BLaER1 (cell line): Measurements from ENCODE around the gene MYOZ1.

Experiments
- H3K27ac ChIP-seq: shearing (Covaris generic); formaldehyde crosslinking; 2 replicates; pipeline ENCODE4 v1.8.1; 2022
- H3K27me3 ChIP-seq: shearing (Covaris generic); formaldehyde crosslinking; 2 replicates; pipeline ENCODE4 v1.8.1; 2022
- H3K36me3 ChIP-seq: shearing (Covaris generic); formaldehyde crosslinking; 2 replicates; pipeline ENCODE4 v1.8.1; 2022
- H3K4me1 ChIP-seq: shearing (Covaris generic); formaldehyde crosslinking; 2 replicates; pipeline ENCODE4 v1.8.1; 2022
- H3K4me2 ChIP-seq: shearing (Covaris generic); formaldehyde crosslinking; 2 replicates; pipeline ENCODE4 v1.8.1; 2022
- H3K4me3 ChIP-seq: shearing (Covaris generic); formaldehyde crosslinking; 2 replicates; pipeline ENCODE4 v1.8.1; 2022
- H3K9ac ChIP-seq: shearing (Covaris generic); formaldehyde crosslinking; 2 replicates; pipeline ENCODE4 v1.8.1; 2022
- H3K9me3 ChIP-seq: shearing (Covaris generic); formaldehyde crosslinking; 2 replicates; pipeline ENCODE4 v1.8.1; 2022
- H4K20me1 ChIP-seq: shearing (Covaris generic); formaldehyde crosslinking; 2 replicates; pipeline ENCODE4 v1.8.1; 2022
- Cebpa-rat ChIP-seq: shearing (Covaris generic); IDR thresholded peaks from 2 replicates; pipeline ENCODE4 v1.8.1; 2022

Gene MYOZ1

DNA sequence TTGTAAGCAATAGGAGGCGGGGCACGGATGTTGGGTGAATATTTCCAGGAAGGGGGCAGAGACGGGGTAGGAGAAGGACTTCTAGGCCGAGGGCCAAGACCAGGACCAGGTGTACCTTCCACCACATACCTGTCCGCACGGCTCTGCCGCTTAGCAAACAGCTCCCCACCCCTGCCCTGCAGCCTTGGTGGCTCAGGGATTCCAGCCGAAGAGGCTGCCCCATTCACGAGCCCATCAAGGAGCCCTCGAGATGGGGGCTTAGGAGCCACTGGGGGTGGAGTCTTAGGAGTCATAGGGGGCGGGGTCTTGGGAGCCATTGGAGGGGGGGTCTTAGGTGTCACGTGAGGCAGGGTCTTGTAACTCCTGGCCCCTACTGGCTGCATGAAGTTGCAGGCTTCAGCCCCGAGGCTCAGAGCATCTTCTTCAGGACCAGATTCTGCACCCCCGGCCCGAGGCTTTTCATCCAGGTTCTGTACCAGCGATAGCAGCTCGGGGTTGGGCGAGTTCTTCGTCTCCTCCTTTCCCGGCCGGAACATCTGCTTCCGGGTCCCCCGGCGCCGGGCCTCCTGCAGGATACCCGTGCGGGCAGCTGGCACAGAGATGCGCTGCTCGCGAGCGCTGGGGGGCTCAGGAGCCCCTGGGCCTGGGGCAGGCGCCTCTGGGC, 6.1 kb upstream of the MYOZ1 start:
- Histone ChIP-seq H4K20me1 (no peaks in the 10 kb centered on the region), H3K4me3 (peak overlapping the region; percentile 70), H3K27me3 (no peaks in the 10 kb centered on the region; the same call in 1 of the 2 replicates), H3K9ac (peak overlapping the region; percentile 72), H3K27ac (peak overlapping the region; percentile 57), H3K4me1 (peaks cover 60% of the 10 kb centered on the region), H3K4me2 (peak overlapping the region; percentile 91), H3K9me3 (no peaks in the 10 kb centered on the region), H3K36me3 (no peaks in the 10 kb centered on the region)
- TF ChIP-seq Cebpa-rat, result no peak

DNA sequence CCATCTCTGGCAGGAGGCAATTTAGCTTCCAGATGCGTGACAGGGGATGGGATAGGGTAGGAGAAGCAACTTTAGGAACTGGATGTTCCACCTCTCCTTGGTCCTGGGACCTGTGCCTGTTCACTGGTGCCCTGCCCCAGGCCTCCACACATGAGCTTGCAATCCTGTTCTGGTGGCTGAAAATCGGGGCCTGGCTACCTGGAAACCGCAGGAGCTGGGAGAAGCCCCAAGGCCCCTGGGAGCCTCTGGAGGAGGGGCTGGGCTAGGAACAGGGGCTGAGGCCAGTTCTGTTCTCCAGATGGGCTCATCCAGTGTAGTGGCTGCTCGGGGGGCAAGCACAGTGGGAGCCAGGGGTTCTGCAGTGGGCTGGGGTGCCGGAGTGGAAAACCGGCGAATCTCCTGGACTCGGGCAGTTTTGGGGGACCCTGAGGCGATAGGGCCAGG, 5.3 kb upstream of the MYOZ1 start:
- Histone ChIP-seq H3K4me2 (peak overlapping the region; percentile 91), H3K9ac (no peak overlapping the region), H3K27ac (no peak overlapping the region), H3K4me3 (no peak overlapping the region), H3K4me1 (peaks cover 60% of the 10 kb centered on the region), H3K27me3 (no peaks in the 10 kb centered on the region; the same call in 1 of the 2 replicates), H3K36me3 (no peaks in the 10 kb centered on the region), H4K20me1 (no peaks in the 10 kb centered on the region), H3K9me3 (no peaks in the 10 kb centered on the region)
- TF ChIP-seq Cebpa-rat, result no peak

DNA sequence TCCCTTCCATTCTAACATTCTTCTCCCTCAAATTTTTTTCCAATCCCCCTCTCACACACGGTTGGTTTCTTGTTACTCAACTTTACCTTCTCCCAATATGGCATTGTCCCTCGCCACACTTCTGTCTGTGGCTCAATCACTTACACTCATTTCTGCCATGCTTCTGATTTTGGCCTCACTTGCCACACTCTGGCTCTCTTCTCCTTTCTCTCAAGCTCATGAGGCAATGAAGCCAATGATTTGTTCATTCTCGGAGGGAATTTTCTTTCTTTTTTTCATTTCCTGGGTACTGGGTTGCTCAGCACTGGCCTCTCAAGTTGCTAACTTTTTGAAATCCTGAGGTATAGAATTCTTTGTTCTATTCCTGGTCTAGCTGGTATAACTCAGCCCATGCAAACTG, 4.0 kb upstream of the MYOZ1 start:
- Histone ChIP-seq H3K4me2 (no peak overlapping the region), H4K20me1 (no peaks in the 10 kb centered on the region), H3K27me3 (no peaks in the 10 kb centered on the region; the same call in 1 of the 2 replicates), H3K4me1 (peaks cover 47% of the 10 kb centered on the region), H3K9ac (no peak overlapping the region), H3K36me3 (no peaks in the 10 kb centered on the region), H3K27ac (no peak overlapping the region), H3K4me3 (no peak overlapping the region), H3K9me3 (no peaks in the 10 kb centered on the region)
- no peak for TF ChIP-seq Cebpa-rat

DNA sequence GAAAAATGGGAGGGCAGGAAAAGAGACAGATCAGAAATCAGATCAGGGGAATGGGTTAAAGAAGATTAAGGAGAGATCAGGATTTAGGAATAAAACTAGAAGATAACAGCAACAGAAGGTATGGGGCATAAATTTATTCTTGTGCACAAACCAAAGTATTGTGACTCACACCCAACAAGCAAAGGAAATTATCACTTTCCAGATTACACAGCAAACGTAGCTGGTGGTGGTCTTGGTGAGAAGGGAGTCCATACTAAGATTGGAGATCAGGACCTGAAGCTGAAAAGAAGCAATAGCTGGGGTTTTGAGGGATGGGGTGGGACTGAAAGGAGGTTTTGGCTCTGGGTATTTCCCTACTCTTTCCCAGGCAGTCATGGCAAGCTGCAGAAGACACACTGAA, 3.5 kb upstream of the MYOZ1 start:
- H3K9ac ChIP-seq, result no peak overlapping the region
- no peak overlapping the region for H3K27ac ChIP-seq

DNA sequence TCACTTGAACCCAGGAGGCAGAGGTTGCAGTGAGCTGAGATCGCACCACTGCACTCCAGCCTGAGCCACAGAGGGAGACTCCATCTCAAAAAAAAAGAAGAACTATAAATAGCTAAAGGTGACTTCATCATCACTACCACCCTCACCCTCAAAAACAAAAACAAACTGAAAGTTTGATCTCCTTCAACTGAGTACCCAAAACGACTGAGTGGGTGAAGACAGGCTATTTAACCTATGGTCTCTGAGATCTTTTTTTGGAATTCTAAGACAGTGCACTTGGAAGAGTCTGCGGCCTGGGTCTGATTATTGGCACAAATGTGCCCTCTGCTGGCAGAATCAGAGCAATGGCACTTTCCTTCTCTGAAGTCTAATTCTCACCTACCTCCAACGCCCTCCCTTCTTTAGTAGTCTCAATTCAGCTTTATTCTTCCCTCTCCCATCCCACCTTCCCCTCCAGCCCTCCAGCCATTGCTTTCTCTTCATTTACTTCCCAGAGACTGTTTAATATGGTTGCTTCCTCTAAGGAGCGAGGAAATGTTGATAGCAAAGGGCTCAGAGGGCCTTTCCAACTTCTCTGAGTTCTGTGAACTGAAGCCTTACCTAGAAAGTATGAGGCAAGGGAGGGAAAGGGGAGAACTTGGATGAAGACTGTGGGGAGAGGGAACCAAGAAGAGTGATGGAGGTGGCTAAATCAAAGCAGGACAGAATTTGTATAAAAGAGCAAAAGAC, 2.9 kb upstream of the MYOZ1 start:
- no peaks in the 10 kb centered on the region for H4K20me1 ChIP-seq
- no peak overlapping the region for H3K9ac ChIP-seq
- TF ChIP-seq Cebpa-rat, result no peak
- no peak overlapping the region for H3K4me3 ChIP-seq
- H3K9me3 ChIP-seq, result no peaks in the 10 kb centered on the region
- H3K27me3 ChIP-seq, result no peaks in the 10 kb centered on the region; the same call in 1 of the 2 replicates
- no peak overlapping the region for H3K27ac ChIP-seq
- peaks cover 37% of the 10 kb centered on the region for H3K4me1 ChIP-seq
- peak overlapping the region; percentile 18 for H3K4me2 ChIP-seq
- no peaks in the 10 kb centered on the region for H3K36me3 ChIP-seq

More for the DNA sequence above, 3.5 kb upstream of the MYOZ1 start:
- Histone ChIP-seq H3K27me3 (no peaks in the 10 kb centered on the region; the same call in 1 of the 2 replicates), H3K36me3 (no peaks in the 10 kb centered on the region), H4K20me1 (no peaks in the 10 kb centered on the region), H3K9me3 (no peaks in the 10 kb centered on the region), H3K4me2 (no peak overlapping the region), H3K4me1 (peaks cover 42% of the 10 kb centered on the region), H3K4me3 (no peak overlapping the region)
- TF ChIP-seq Cebpa-rat, result no peak

DNA sequence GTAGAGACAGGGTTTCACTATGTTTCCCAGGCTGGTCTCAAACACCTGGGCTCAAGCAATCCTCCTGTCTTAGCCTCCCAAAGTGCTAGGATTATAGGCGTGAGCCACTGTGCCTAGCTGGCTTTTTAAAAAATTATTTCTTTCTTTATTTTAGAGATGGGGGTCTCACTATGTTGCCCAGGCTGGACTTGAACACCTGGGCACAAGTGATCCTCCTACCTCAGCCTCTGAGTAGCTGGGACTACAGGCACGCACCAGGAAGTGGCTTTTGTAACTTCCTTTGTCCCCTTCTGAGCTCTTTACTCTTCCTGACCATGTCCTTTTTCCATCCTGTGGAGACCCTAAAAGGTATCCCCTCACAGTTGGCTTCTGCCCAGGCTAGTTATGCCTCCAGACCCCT, 2.1 kb upstream of the MYOZ1 start:
- no peaks in the 10 kb centered on the region for H3K9me3 ChIP-seq
- H3K4me1 ChIP-seq, result peaks cover 34% of the 10 kb centered on the region
- no peak for TF ChIP-seq Cebpa-rat
- no peaks in the 10 kb centered on the region for H3K27me3 ChIP-seq
- H3K4me3 ChIP-seq, result no peak overlapping the region
- H4K20me1 ChIP-seq, result no peaks in the 10 kb centered on the region
- no peaks in the 10 kb centered on the region for H3K36me3 ChIP-seq
- 0 out of 2 replicates have a peak overlapping the region, but pooled peaks have one; percentile 13 for H3K27ac ChIP-seq
- peak overlapping the region; percentile 18 for H3K4me2 ChIP-seq
- no peak overlapping the region for H3K9ac ChIP-seq

DNA sequence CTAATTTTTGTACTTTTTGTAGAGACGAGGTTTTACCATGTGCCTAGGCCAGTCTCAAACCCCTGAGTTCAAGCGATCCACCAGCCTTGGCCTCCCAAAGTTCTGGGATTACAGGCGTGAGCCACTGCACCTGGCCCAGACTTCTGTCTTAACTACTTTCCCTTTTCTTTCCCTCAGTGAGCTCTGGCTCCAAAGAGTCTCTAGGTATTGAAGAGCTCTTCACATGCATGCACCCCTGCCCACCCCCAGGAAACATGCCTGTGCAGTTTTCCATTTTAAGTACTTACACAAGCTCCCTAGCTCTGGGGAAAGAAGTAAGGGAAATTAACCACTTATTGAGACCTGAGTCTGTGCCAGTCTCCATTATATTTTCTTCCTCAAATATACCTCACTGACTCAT, 2.0 kb downstream of the MYOZ1 start:
- Histone ChIP-seq H3K9ac (no peak overlapping the region), H3K9me3 (no peaks in the 10 kb centered on the region), H3K27me3 (no peaks in the 10 kb centered on the region), H3K4me1 (peaks cover 12% of the 10 kb centered on the region), H3K4me3 (no peak overlapping the region), H3K27ac (no peak overlapping the region), H3K36me3 (no peaks in the 10 kb centered on the region), H3K4me2 (no peak overlapping the region), H4K20me1 (no peaks in the 10 kb centered on the region)
- TF ChIP-seq Cebpa-rat, result no peak

DNA sequence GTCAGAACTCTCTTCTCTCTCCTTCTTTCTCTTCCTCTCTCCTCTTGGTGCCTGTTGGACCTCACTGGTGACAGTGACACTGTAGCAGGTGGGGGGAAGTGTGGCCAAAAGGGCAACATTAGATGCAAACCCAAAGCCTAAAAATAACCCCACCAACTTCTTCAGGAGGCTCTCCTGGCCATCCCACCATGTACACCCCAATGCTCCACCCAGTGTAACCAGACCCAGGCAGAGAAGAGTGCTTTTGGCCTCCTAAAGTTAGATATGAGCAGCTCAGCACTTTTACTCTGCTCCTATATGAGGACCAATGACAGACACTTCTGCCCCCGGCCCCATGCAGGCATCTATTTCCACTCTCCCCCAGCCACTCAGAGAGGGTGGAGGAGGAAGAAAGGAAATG, 5.5 kb downstream of the MYOZ1 start:
- H4K20me1 ChIP-seq, result no peaks in the 10 kb centered on the region
- H3K27ac ChIP-seq, result no peak overlapping the region
- no peaks in the 10 kb centered on the region for H3K27me3 ChIP-seq
- no peaks in the 10 kb centered on the region for H3K36me3 ChIP-seq
- H3K9ac ChIP-seq, result no peak overlapping the region
- no peak overlapping the region for H3K4me3 ChIP-seq
- H3K9me3 ChIP-seq, result no peaks in the 10 kb centered on the region
- no peaks in the 10 kb centered on the region for H3K4me1 ChIP-seq
- H3K4me2 ChIP-seq, result no peak overlapping the region
- TF ChIP-seq Cebpa-rat, result no peak

DNA sequence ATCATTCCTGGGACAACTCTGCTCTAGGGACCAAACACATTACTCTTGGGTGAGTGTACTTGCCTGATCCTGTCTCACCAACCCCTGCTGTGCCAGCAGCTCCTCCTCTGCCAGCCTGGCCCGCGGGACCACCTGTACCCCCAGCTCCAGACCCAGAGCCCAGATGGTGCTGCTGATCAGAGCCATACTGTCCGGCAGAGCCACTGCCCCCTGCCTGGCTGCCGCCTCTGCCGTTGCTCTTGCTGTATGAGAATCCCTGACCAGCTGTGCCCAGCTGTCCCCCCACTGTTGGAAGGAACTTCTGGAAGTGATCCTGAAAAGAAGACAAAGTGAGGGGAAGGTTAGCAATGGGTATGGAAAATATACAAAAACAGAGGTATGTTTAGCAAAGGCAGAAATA, 6.9 kb downstream of the MYOZ1 start:
- H3K4me3 ChIP-seq, result no peak overlapping the region
- H3K27ac ChIP-seq, result no peak overlapping the region
- no peak overlapping the region for H3K9ac ChIP-seq
- no peaks in the 10 kb centered on the region for H3K36me3 ChIP-seq
- no peaks in the 10 kb centered on the region for H4K20me1 ChIP-seq
- no peak for TF ChIP-seq Cebpa-rat
- H3K9me3 ChIP-seq, result no peaks in the 10 kb centered on the region
- H3K27me3 ChIP-seq, result no peaks in the 10 kb centered on the region
- no peaks in the 10 kb centered on the region for H3K4me1 ChIP-seq
- H3K4me2 ChIP-seq, result no peak overlapping the region

DNA sequence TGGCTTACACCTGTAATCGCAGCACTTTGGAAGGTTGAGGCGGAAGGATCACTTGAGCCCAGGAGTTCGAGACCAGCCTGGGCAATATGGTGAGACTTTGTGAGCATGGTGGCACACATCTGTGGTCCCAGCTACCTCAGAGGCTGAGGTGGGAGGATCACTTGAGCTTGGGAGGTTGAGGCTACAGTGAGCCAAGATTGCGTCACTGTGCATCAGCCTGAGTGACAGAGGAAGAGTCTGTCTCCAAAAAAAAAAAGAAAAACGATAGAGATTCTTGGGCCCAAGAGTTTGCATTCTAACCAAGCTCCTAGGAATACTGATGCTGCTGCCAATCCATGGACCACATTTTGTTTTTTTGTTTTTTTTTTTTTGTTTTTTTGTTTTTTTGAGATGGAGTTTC, 12.1 kb downstream of the MYOZ1 start:
- Histone ChIP-seq H3K27me3 (no peaks in the 10 kb centered on the region), H4K20me1 (no peaks in the 10 kb centered on the region), H3K4me3 (no peak overlapping the region), H3K4me2 (no peak overlapping the region), H3K27ac (no peak overlapping the region), H3K36me3 (no peaks in the 10 kb centered on the region), H3K9ac (no peak overlapping the region), H3K4me1 (peaks cover 20% of the 10 kb centered on the region), H3K9me3 (no peaks in the 10 kb centered on the region)
- TF ChIP-seq Cebpa-rat, result 0 out of 2 replicates have a peak, but pooled peaks have one; percentile 10
